Measurements from ENCODE around the gene GP1BA. TPM values are rescaled to one million over a fixed set of nuclear protein-coding genes. Genes with fewer than 3 reads are reported as not detected.

The GP1BA gene
- total and polyA plus RNA-seq, 2 of the 8 experiments (the other 6 are each of a cell fraction or from before 2014, with no cell fraction given), result not detected

DNA sequence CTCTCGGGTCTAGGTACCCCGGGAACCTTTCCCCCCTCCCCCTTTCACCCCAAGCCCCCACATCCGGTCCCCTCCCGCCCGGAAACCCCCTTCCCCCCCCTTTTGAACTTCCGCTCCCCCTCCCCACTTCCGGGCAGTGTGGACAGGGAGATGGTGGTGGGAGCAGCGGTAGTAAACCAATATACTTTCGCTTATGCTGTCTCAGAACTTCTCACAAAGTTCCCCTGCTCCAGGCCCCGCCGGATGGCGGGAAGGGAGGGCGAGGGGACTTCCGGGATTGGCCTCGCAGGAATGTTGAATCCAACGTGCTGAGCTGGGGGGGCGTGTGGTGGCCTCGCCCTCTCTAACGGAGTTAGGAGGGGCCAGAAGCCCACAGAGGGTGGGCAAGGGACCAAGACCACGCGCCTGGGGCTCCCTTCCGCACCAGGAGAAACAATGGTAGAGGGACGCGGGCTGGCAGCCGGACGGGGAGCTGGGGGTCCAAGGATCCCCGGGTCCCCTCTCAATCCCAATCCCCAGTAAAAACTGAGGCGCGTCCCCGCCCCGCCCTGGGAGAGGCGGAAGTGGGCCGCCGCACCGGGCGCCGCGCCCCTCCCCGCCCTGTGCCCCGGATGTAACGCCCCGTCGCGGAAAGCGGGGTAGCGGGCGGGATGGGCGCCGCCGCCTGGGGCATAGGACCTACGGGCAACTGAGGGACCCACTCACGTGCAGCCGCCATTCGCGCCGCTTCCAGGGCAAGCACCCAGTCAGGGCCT, 15.5 kb downstream of the GP1BA start (continued):
- TF ChIP-seq ASH2L (IDR thresholded peaks at IDR 0.05; ENCODE audit: low read length) (peak; percentile 36), CHD1 (IDR thresholded peaks at IDR 0.05; ENCODE audit: low read depth, low read length) (no peak), SP4 (IDR thresholded peaks at IDR 0.05; ENCODE audit: low read length) (0 out of 2 replicates have a peak, but pooled peaks have one; percentile 25), KDM4A (IDR thresholded peaks at IDR 0.05; ENCODE audit: low read depth, low read length, severe bottlenecking) (peak; percentile 24), TEAD4 (IDR thresholded peaks at IDR 0.05; ENCODE audit: low read depth, low read length) (peak; percentile 56; the same call in 1 of the 2 replicates), TBP (IDR thresholded peaks at IDR 0.05; ENCODE audit: low read depth, low read length) (no peak; the same call in 1 of the 2 replicates)
- TF ChIP-seq, protein P1, sequence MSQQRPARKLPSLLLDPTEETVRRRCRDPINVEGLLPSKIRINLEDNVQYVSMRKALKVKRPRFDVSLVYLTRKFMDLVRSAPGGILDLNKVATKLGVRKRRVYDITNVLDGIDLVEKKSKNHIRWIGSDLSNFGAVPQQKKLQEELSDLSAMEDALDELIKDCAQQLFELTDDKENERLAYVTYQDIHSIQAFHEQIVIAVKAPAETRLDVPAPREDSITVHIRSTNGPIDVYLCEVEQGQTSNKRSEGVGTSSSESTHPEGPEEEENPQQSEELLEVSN (IDR thresholded peaks at IDR 0.05), result peak; percentile 74
- TF ChIP-seq, protein P2, sequence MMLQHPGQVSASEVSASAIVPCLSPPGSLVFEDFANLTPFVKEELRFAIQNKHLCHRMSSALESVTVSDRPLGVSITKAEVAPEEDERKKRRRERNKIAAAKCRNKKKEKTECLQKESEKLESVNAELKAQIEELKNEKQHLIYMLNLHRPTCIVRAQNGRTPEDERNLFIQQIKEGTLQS (IDR thresholded peaks at IDR 0.05; ENCODE audit: insufficient read depth, low read depth, low read length), result no peak
